HepG2 (cell line): ENCODE measurements around the gene TRPV2. TPM values are rescaled to one million over a fixed set of nuclear protein-coding genes. Genes with fewer than 3 reads are reported as not detected.

ENCODE experiments used
- ATAC-seq: fragments of 200-7000 bp; cut with Tn5 transposase; 3 replicates; pipeline ENCODE4 v1.9.1; 2020; ENCODE audit warnings: mild to moderate bottlenecking, moderate library complexity
- BruUV-seq: library from RNA; stranded (reverse); fragments of 400-500 nt; replicated peaks from 2 replicates; lab custom pipeline; 2021; lab: Mats Ljungman, UMichigan
- CTCF ChIA-PET: fragments of 300-600 bp; formaldehyde crosslinking; extraction: SDS; loops from one replicate; lab custom pipeline; 2021; ENCODE audit warnings: low total read pairs, inconsistent platforms, low intra/inter-chr PET ratio; lab: Yijun Ruan, JAX
- POLR2A ChIA-PET: fragments of 350-600 bp; sonication (Branson Sonifier 250); formaldehyde crosslinking; loops from one replicate; lab custom pipeline; 2020; ENCODE audit warnings: antibody characterized with exemption, inconsistent platforms; lab: Yijun Ruan, JAX
- DNase-seq: peaks from one replicate; pipeline ENCODE4 v3.0.0-alpha.2; 2015; ENCODE audit warnings: low spot score
- FAIRE-seq: peaks from 3 replicates; lab custom pipeline; 2011; peaks lifted over from hg19 to GRCh38; lab: Jason Lieb, UNC
- H2AFZ ChIP-seq: one replicate; pipeline ENCODE4 v1.6.1; 2011; ENCODE audit warnings: low read length, inconsistent platforms
- H3K27ac ChIP-seq: fragments of 300-600 bp; 3 replicates; pipeline ENCODE4 v1.8.0; 2011; ENCODE audit warnings: mixed run types, mild to moderate bottlenecking, mixed read lengths, low read length, inconsistent platforms; ENCODE audit not compliant: insufficient read depth; ENCODE audit errors: extremely low read length
- H3K27me3 ChIP-seq, 2 experiments: fragments of 200-600 bp in 1 of 2; 2 replicates in 1 of 2; 3 replicates in 1 of 2; pipeline versions ENCODE4 v1.6.0 to v1.8.0; 2011; ENCODE audit warnings: low read length in 2 of 2, mild to moderate bottlenecking in 2 of 2, moderate library complexity in 2 of 2, inconsistent platforms in 1 of 2; ENCODE audit not compliant: insufficient read depth in 2 of 2, control insufficient read depth in 1 of 2
- H3K36me3 ChIP-seq, 2 experiments: fragments of 200-600 bp in 1 of 2; replicated peaks in 1 of 2; 2 replicates in 1 of 2; 3 replicates in 1 of 2; pipeline versions ENCODE4 v1.5.1 to v1.8.0; 2011; ENCODE audit warnings: low read length in 2 of 2, inconsistent platforms in 1 of 2; ENCODE audit not compliant: insufficient read depth in 2 of 2, control insufficient read depth in 1 of 2
- H3K4me1 ChIP-seq: 2 replicates; pipeline ENCODE4 v1.5.1; 2012; ENCODE audit warnings: low read length, inconsistent platforms; ENCODE audit not compliant: insufficient read depth
- H3K4me2 ChIP-seq: 2 replicates; pipeline ENCODE4 v1.6.0; 2011; ENCODE audit warnings: low read depth, low read length, inconsistent platforms
- H3K4me3 ChIP-seq, 3 experiments: fragments of 200-600 bp in 1 of 3; sonication (generic), shearing (Covaris generic) in 1 of 3; replicated peaks in 1 of 3; 2 replicates each; pipeline ENCODE4 v1.5.1; 2011 to 2016; ENCODE audit warnings: low read length in 3 of 3, inconsistent platforms in 2 of 3, low read depth in 2 of 3, mild to moderate bottlenecking in 2 of 3, control low read depth in 1 of 3, mixed read lengths in 1 of 3; ENCODE audit not compliant: insufficient read depth in 1 of 3
- H3K79me2 ChIP-seq: one replicate; pipeline ENCODE4 v1.6.1; 2011; ENCODE audit warnings: low read length, inconsistent platforms; ENCODE audit not compliant: insufficient read depth
- H3K9ac ChIP-seq: 2 replicates; pipeline ENCODE4 v1.6.0; 2011; ENCODE audit warnings: mild to moderate bottlenecking, low read depth, low read length, inconsistent platforms; ENCODE audit not compliant: insufficient read depth
- H3K9me3 ChIP-seq: 2 replicates; pipeline ENCODE4 v1.5.1; 2012; ENCODE audit warnings: mild to moderate bottlenecking, low read length
- H4K20me1 ChIP-seq: 2 replicates; pipeline ENCODE4 v1.6.0; 2011; ENCODE audit warnings: inconsistent platforms, mild to moderate bottlenecking, low read length, moderate library complexity; ENCODE audit not compliant: insufficient read depth
- GABPA ChIP-seq, 2 experiments: IDR thresholded peaks; 2 replicates each; pipeline ENCODE4 v1.6.1; 2011 to 2016; ENCODE audit warnings: low read depth in 2 of 2, low read length in 1 of 2, missing biosample characterization in 1 of 2, missing genetic modification characterization in 1 of 2
- ZNF484 ChIP-seq: sonication (generic); formaldehyde crosslinking; IDR thresholded peaks from 2 replicates; pipeline ENCODE4 v1.5.1; 2020; ENCODE audit warnings: mild to moderate bottlenecking, low read depth, missing genetic modification reagents, borderline replicate concordance
- ZNF768 ChIP-seq: sonication (generic); formaldehyde crosslinking; IDR thresholded peaks from 2 replicates; pipeline ENCODE4 v1.4.0; 2020; ENCODE audit warnings: missing genetic modification reagents
- WGBS: methylation state at CpG from one replicate; pipeline ENCODE4 v1.1.6; 2017; ENCODE audit warnings: low lambda C conversion rate; 5-methylcytosine and 5-hydroxymethylcytosine counted together
- in situ Hi-C: cut with HindIII; loops from 2 replicates; pipeline ENCODE4 v1.10.0; 2017; ENCODE audit warnings: low pct_unique_long_range_greater_than_20kb; ENCODE audit not compliant: extremely low pct_ligation_motif_present
- intact Hi-C: fragments of 100-400 bp; cut with micrococcal nuclease; formaldehyde crosslinking; loops from one replicate; pipeline ENCODE4 v1.10.0; 2022; ENCODE audit not compliant: unreplicated experiment
- polyA plus RNA-seq, 8 experiments: library from polyadenylated mRNA; depleted of rRNA in 3 of 8; stranded (reverse) in 7 of 8; unstranded in 1 of 8; fragments of >200 nt; fragmentation: Illumina TruSeq in 4 of 8; extraction: Trizol in 4 of 8; gene quantifications; 2 replicates each; pipeline versions ENCODE4 v1.2.1 to v1.2.3, GENCODE V29; 2011 to 2016; ENCODE audit warnings: low read depth in 4 of 8, missing spikeins in 1 of 8, mixed read lengths in 1 of 8; ENCODE audit not compliant: insufficient read depth in 1 of 8
- total RNA-seq, 5 experiments: library from RNA; depleted of rRNA; stranded (reverse); fragments of >200 nt; fragmentation: Illumina TruSeq; extraction: Trizol; gene quantifications; 2 replicates each; pipeline ENCODE4 v1.2.3, GENCODE V29; 2016; ENCODE audit warnings: low read depth in 1 of 5
- TF ChIP-seq, protein P1 (sequence below): sonication (generic); formaldehyde crosslinking; IDR thresholded peaks from 2 replicates; pipeline ENCODE4 v1.4.0; 2020; ENCODE audit warnings: mild to moderate bottlenecking, missing genetic modification reagents, borderline replicate concordance

TRPV2 gene
- total and polyA plus RNA-seq, 2 of the 13 experiments (the other 11 are each of a cell fraction or from before 2014, with no cell fraction given), result 13.6 to 21.3 TPM

DNA sequence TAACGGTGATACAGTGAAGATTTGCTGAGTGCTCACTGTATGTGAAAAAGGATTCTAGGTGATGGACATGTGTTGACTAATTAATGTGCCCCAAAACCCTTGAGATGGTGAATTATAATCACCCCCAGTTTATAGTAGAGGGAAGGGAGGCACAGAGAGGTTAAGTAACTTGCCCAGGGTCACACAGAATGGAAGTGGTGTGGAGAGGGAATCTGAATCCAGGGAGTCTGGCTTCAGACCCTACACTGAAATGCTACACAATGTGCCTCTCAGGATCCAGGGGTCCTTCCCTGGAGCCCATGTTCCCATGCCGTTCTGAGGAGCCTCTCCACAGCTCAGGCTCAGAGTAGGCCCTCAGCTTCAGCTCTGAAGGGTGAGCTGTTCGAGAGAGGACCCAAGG lies 11.6 kb downstream of the TRPV2 start:
- WGBS, result 100% methylated on average over 3 of the region's 3 CpGs
- Histone ChIP-seq H2AFZ (no peak overlapping the region), H3K79me2 (no peaks in the 10 kb centered on the region), H3K9me3 (no peaks in the 10 kb centered on the region), H3K27ac (no peak overlapping the region), H3K9ac (no peak overlapping the region), H4K20me1 (no peaks in the 10 kb centered on the region), H3K4me1 (peaks cover 37% of the 10 kb centered on the region), H3K36me3 (no peaks in the 10 kb centered on the region; a peak in 1 of 5 replicates), H3K4me2 (no peak overlapping the region), H3K27me3 (no peaks in the 10 kb centered on the region), H3K4me3 (no peak overlapping the region)
- in situ Hi-C loops, result loop anchor here (5.0 kb wide), 1 partner anchor 140 kb away; no protein-coding TSS in a partner anchor
- ATAC-seq (no peak), DNase-seq (no peak), FAIRE-seq (no peak)
- POLR2A ChIA-PET, result interaction anchor here (1.4 to 7.3 kb wide), 4 partner anchors 8 to 109 kb away, joined by 5 to 159 read pairs (median 13); no protein-coding TSS in a partner anchor
- TF ChIP-seq ZNF768 (CRISPR knock-in tag), result peak; percentile 89
- TF ChIP-seq, protein P1, sequence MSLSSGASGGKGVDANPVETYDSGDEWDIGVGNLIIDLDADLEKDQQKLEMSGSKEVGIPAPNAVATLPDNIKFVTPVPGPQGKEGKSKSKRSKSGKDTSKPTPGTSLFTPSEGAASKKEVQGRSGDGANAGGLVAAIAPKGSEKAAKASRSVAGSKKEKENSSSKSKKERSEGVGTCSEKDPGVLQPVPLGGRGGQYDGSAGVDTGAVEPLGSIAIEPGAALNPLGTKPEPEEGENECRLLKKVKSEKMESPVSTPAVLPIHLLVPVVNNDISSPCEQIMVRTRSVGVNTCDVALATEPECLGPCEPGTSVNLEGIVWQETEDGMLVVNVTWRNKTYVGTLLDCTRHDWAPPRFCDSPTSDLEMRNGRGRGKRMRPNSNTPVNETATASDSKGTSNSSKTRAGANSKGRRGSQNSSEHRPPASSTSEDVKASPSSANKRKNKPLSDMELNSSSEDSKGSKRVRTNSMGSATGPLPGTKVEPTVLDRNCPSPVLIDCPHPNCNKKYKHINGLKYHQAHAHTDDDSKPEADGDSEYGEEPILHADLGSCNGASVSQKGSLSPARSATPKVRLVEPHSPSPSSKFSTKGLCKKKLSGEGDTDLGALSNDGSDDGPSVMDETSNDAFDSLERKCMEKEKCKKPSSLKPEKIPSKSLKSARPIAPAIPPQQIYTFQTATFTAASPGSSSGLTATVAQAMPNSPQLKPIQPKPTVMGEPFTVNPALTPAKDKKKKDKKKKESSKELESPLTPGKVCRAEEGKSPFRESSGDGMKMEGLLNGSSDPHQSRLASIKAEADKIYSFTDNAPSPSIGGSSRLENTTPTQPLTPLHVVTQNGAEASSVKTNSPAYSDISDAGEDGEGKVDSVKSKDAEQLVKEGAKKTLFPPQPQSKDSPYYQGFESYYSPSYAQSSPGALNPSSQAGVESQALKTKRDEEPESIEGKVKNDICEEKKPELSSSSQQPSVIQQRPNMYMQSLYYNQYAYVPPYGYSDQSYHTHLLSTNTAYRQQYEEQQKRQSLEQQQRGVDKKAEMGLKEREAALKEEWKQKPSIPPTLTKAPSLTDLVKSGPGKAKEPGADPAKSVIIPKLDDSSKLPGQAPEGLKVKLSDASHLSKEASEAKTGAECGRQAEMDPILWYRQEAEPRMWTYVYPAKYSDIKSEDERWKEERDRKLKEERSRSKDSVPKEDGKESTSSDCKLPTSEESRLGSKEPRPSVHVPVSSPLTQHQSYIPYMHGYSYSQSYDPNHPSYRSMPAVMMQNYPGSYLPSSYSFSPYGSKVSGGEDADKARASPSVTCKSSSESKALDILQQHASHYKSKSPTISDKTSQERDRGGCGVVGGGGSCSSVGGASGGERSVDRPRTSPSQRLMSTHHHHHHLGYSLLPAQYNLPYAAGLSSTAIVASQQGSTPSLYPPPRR (CRISPR knock-in tag), result 0 out of 2 replicates have a peak, but pooled peaks have one; percentile 4
- TF ChIP-seq GABPA (IDR thresholded peaks at IDR 0.05; ENCODE audit: low read depth, low read length), result no peak
- TF ChIP-seq GABPA (CRISPR knock-in tag; IDR thresholded peaks at IDR 0.05; ENCODE audit: low read depth), result no peak
- no peak for TF ChIP-seq ZNF484 (CRISPR knock-in tag)
- no TSS peak for BruUV-seq
- CTCF ChIA-PET, result no interaction called here
- intact Hi-C loops, result no loop called here
